ENCODE measurements around the gene UTP15.

Gene UTP15

GRCh38 chr5:73565969-73566547 is 515 bp downstream of the UTP15 start:
- H3K36me3 ChIP-seq (ENCODE audit: control insufficient read depth in 2 of 2, insufficient read depth in 2 of 2, low read length in 2 of 2), result peaks cover 8 to 14% of the 10 kb centered on the region in 2 donors
- no peaks in the 10 kb centered on the region for H3K27me3 ChIP-seq (ENCODE audit: control insufficient read depth in 1 of 2, insufficient read depth in 2 of 2, low read length in 2 of 2)
- peaks cover 13% of the 10 kb centered on the region for H3K4me1 ChIP-seq (ENCODE audit: control insufficient read depth, insufficient read depth, low read length)

GRCh38 chr5:73582285-73583145 is 17.0 kb downstream of the UTP15 start:
- Histone ChIP-seq H3K9ac (ENCODE audit: low read length in 2 of 2) (no peak overlapping the region), H3K9me3 (ENCODE audit: control insufficient read depth in 2 of 2, low read length in 2 of 2) (no peaks in the 10 kb centered on the region), H3K4me3 (ENCODE audit: low read length in 2 of 2) (no peak overlapping the region), H3K27ac (ENCODE audit: low read length) (no peak overlapping the region), H3K27me3 (ENCODE audit: control insufficient read depth in 1 of 2, insufficient read depth in 2 of 2, low read length in 2 of 2) (no peaks in the 10 kb centered on the region), H3K4me1 (ENCODE audit: control insufficient read depth, insufficient read depth, low read length) (no peaks in the 10 kb centered on the region), H3K36me3 (ENCODE audit: control insufficient read depth in 2 of 2, insufficient read depth in 2 of 2, low read length in 2 of 2) (peaks cover 11 to 24% of the 10 kb centered on the region in 2 donors)

More at GRCh38 chr5:73565969-73566547, 515 bp downstream of the UTP15 start:
- H3K9ac ChIP-seq (ENCODE audit: low read length in 2 of 2), result peak overlapping the region; percentile 95 to 98
- peak overlapping the region; percentile 96 to 97 for H3K4me3 ChIP-seq (ENCODE audit: low read length in 2 of 2)
- H3K27ac ChIP-seq (ENCODE audit: low read length), result peak overlapping the region; percentile 93
- no peaks in the 10 kb centered on the region for H3K9me3 ChIP-seq (ENCODE audit: control insufficient read depth in 2 of 2, low read length in 2 of 2)

- Histone ChIP-seq H3K9me3 (ENCODE audit: control insufficient read depth in 2 of 2, low read length in 2 of 2) (no peaks in the 10 kb centered on the region), H3K4me1 (ENCODE audit: control insufficient read depth, insufficient read depth, low read length) (no peaks in the 10 kb centered on the region), H3K27me3 (ENCODE audit: control insufficient read depth in 1 of 2, insufficient read depth in 2 of 2, low read length in 2 of 2) (no peaks in the 10 kb centered on the region), H3K27ac (ENCODE audit: low read length) (no peak overlapping the region), H3K4me3 (ENCODE audit: low read length in 2 of 2) (no peak overlapping the region), H3K36me3 (ENCODE audit: control insufficient read depth in 2 of 2, insufficient read depth in 2 of 2, low read length in 2 of 2) (peaks cover 0 to 2% of the 10 kb centered on the region in 2 donors), H3K9ac (ENCODE audit: low read length in 2 of 2) (no peak overlapping the region)
Observed at GRCh38 chr5:73587923-73588322, 22.4 kb downstream of the UTP15 start.

GRCh38 chr5:73591102-73591695 is 25.7 kb downstream of the UTP15 start:
- Histone ChIP-seq H3K4me1 (ENCODE audit: control insufficient read depth, insufficient read depth, low read length) (no peaks in the 10 kb centered on the region), H3K9me3 (ENCODE audit: control insufficient read depth in 2 of 2, low read length in 2 of 2) (no peaks in the 10 kb centered on the region), H3K36me3 (ENCODE audit: control insufficient read depth in 2 of 2, insufficient read depth in 2 of 2, low read length in 2 of 2) (peaks cover 0 to 2% of the 10 kb centered on the region in 2 donors), H3K27ac (ENCODE audit: low read length) (no peak overlapping the region), H3K27me3 (ENCODE audit: control insufficient read depth in 1 of 2, insufficient read depth in 2 of 2, low read length in 2 of 2) (no peaks in the 10 kb centered on the region), H3K4me3 (ENCODE audit: low read length in 2 of 2) (no peak overlapping the region), H3K9ac (ENCODE audit: low read length in 2 of 2) (no peak overlapping the region)

DNA sequence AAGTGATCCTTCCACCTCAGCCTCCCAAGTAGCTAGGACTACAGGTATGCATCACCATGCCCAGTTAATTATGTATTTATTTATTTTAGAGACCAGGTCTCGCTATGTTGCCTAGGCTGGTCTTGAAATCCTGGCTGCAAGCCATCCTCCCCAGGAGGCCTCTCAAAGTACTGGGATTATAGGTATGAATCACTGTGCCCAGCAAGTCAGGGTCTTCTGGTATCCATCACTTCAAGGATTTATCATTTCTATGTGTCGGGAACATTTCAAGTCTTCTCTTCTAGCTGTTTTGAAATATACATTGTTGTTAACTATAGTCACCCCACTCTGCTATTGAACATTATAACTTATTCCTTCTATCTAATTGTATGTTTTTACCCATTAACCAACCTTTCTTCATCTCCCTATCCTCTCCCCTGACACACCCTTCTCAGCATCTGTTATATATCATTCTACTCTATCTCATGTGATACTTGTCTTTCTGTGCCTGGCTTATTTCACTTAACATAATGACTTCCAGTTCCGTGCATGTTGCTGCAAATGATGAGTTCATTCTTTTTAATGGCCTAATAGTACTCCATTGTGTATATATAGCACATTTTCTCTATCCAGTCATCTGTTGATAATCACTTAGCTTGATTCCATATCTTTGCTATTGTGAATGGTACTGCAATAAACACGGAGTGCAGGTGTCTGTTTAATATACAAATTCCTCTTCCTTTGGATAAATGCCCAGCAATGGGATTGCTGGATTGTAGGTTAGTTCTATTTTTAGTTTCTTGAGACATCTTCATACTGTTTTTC is 26.4 kb downstream of the UTP15 start:
- no peak overlapping the region for H3K27ac ChIP-seq (ENCODE audit: low read length)
- no peak overlapping the region for H3K4me3 ChIP-seq (ENCODE audit: low read length in 2 of 2)
- H3K4me1 ChIP-seq (ENCODE audit: control insufficient read depth, insufficient read depth, low read length), result no peaks in the 10 kb centered on the region
- no peak overlapping the region for H3K9ac ChIP-seq (ENCODE audit: low read length in 2 of 2)
- H3K36me3 ChIP-seq (ENCODE audit: control insufficient read depth in 2 of 2, insufficient read depth in 2 of 2, low read length in 2 of 2), result no peaks in the 10 kb centered on the region
- no peaks in the 10 kb centered on the region for H3K9me3 ChIP-seq (ENCODE audit: control insufficient read depth in 2 of 2, low read length in 2 of 2)
- H3K27me3 ChIP-seq (ENCODE audit: control insufficient read depth in 1 of 2, insufficient read depth in 2 of 2, low read length in 2 of 2), result no peaks in the 10 kb centered on the region

- Histone ChIP-seq H3K27me3 (ENCODE audit: control insufficient read depth in 1 of 2, insufficient read depth in 2 of 2, low read length in 2 of 2) (no peaks in the 10 kb centered on the region), H3K4me1 (ENCODE audit: control insufficient read depth, insufficient read depth, low read length) (no peaks in the 10 kb centered on the region), H3K4me3 (ENCODE audit: low read length in 2 of 2) (no peak overlapping the region), H3K9me3 (ENCODE audit: control insufficient read depth in 2 of 2, low read length in 2 of 2) (no peaks in the 10 kb centered on the region), H3K36me3 (ENCODE audit: control insufficient read depth in 2 of 2, insufficient read depth in 2 of 2, low read length in 2 of 2) (no peaks in the 10 kb centered on the region), H3K9ac (ENCODE audit: low read length in 2 of 2) (no peak overlapping the region), H3K27ac (ENCODE audit: low read length) (no peak overlapping the region)
Observed at GRCh38 chr5:73592551-73592950, 27.0 kb downstream of the UTP15 start.

DNA sequence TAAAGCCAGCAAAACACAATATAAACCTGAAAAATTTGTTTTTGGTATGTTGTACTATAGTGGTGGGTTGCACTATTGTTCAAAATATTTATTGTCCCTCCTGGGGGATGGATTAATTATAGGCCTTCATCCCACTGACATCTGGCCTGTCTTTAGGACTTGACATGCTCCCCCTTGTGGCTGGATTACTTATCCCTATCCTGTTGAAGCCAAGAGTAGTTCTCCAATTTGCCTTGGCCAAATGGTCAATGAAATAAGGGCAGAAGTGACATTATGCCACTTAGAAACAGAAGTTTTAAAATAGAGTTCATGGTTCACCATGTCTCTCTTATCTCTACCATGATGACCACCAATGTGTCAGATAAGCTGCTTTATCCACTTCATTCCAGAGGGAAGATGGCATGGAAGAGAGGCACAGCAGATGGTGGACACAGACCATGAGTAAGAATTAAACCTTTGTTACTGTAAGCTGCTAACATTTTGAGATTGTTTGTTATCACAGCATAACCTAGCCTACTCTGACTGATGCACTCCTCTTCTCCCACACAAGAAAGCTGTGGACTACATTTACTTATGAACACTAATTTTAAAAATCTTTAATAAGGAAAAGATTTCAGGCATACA is 31.3 kb downstream of the UTP15 start:
- no peaks in the 10 kb centered on the region for H3K36me3 ChIP-seq (ENCODE audit: control insufficient read depth in 2 of 2, insufficient read depth in 2 of 2, low read length in 2 of 2)
- no peaks in the 10 kb centered on the region for H3K27me3 ChIP-seq (ENCODE audit: control insufficient read depth in 1 of 2, insufficient read depth in 2 of 2, low read length in 2 of 2)
- no peak overlapping the region for H3K9ac ChIP-seq (ENCODE audit: low read length in 2 of 2)
- H3K9me3 ChIP-seq (ENCODE audit: control insufficient read depth in 2 of 2, low read length in 2 of 2), result no peaks in the 10 kb centered on the region
- H3K4me1 ChIP-seq (ENCODE audit: control insufficient read depth, insufficient read depth, low read length), result no peaks in the 10 kb centered on the region
- no peak overlapping the region for H3K4me3 ChIP-seq (ENCODE audit: low read length in 2 of 2)
- no peak overlapping the region for H3K27ac ChIP-seq (ENCODE audit: low read length)

DNA sequence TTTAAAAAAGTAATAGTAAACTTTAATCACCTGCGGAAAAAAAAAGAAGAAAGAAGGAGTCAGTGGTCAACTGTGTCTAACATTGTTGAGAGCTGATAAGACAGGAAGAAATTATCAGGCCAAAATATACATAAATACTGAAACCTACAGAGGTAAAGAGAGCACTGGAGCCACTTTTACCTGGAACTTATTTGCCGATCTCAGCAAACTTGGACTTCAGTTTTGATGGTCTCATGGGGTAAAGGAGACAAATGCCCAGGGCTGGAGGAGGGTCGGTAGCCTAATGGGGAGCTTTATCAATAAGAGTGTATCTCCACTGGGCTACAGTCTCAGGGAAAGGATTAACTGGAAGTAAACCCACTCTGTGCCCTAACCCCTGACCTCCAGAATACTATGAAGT is 33.8 kb downstream of the UTP15 start:
- no peaks in the 10 kb centered on the region for H3K27me3 ChIP-seq (ENCODE audit: control insufficient read depth in 1 of 2, insufficient read depth in 2 of 2, low read length in 2 of 2)
- no peak overlapping the region for H3K4me3 ChIP-seq (ENCODE audit: low read length in 2 of 2)
- H3K27ac ChIP-seq (ENCODE audit: low read length), result no peak overlapping the region

GRCh38 chr5:73603998-73604397 is 38.5 kb downstream of the UTP15 start:
- Histone ChIP-seq H3K27me3 (ENCODE audit: control insufficient read depth in 1 of 2, insufficient read depth in 2 of 2, low read length in 2 of 2) (no peaks in the 10 kb centered on the region), H3K36me3 (ENCODE audit: control insufficient read depth in 2 of 2, insufficient read depth in 2 of 2, low read length in 2 of 2) (no peaks in the 10 kb centered on the region), H3K4me1 (ENCODE audit: control insufficient read depth, insufficient read depth, low read length) (no peaks in the 10 kb centered on the region), H3K27ac (ENCODE audit: low read length) (no peak overlapping the region), H3K9ac (ENCODE audit: low read length in 2 of 2) (no peak overlapping the region), H3K4me3 (ENCODE audit: low read length in 2 of 2) (no peak overlapping the region), H3K9me3 (ENCODE audit: control insufficient read depth in 2 of 2, low read length in 2 of 2) (no peaks in the 10 kb centered on the region)

More for the DNA sequence above, 33.8 kb downstream of the UTP15 start:
- Histone ChIP-seq H3K9me3 (ENCODE audit: control insufficient read depth in 2 of 2, low read length in 2 of 2) (no peaks in the 10 kb centered on the region), H3K9ac (ENCODE audit: low read length in 2 of 2) (no peak overlapping the region), H3K36me3 (ENCODE audit: control insufficient read depth in 2 of 2, insufficient read depth in 2 of 2, low read length in 2 of 2) (no peaks in the 10 kb centered on the region), H3K4me1 (ENCODE audit: control insufficient read depth, insufficient read depth, low read length) (no peaks in the 10 kb centered on the region)
